Hematopoietic multipotent progenitor cell treated with erythropoietin and hydrocortisone succinate and interleukin-3 and kit ligand, for 15 days (in vitro differentiated cells): ENCODE measurements around the gene SEC23IP.

Experiments
- DNase-seq: peaks from one replicate; pipeline ENCODE4 v3.0.0-alpha.2; 2015; ENCODE audit warnings: low spot score

The SEC23IP gene

GRCh38 chr10:119940487-119940886 lies 48.0 kb downstream of the SEC23IP start:
- no peak for DNase-seq

DNA sequence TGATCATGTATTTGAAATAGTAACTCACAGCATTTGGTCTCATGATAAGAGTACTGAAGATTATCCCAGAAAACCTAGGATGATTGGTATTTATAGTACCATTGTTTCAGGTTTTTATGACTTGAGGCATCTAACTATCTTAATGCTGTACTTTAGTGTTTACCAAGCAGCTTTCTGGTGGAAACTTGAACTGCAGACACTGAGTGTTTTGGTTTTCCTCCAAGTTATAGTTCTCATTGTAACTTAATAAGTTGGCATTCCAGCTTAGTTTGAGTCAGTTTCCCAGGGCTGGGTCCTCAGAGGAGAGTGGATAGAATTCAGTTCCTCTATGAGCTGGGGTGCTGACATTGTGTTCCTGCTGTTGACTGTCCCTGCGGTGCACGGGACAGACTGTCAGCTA lies 50.4 kb downstream of the SEC23IP start:
- DNase-seq = no peak

DNA sequence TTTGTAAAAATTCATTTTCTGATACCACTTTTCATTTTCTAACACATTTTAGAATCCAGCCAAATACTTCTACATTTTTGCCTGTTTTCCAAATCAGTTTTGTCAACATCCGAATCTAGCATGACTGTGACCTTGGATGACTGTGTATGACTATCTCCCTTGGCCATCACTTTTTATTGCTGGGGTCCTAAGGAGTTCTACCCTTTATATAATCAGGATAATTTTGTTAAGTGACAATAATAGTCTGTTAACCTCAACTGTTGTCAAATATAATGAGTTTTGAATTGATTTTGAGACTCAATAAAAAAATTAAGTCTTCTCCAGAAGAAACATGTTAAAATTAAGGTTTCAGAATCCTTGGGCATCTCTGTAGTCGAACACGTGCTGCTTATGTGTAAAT lies 53.3 kb downstream of the SEC23IP start:
- DNase-seq = no peak

DNA sequence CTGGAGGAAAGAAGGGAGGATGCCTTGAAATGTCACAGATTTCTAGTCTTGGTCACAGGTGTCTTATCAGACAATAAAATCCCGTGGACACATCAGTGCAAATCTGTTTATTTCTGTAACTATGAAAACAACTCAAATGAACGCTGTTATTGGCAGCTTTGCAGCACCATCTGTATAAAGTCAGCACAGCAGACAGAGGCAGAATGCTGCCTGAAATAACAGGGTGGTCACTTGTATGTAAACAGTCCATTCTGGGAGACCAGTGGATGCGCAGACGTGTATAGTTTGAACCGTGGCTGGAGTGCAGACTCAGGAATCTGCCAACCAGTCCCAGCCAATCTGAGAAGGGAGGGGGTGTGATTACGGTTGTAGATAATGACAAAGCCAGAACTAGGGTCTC lies 54.8 kb downstream of the SEC23IP start:
- no peak for DNase-seq

DNA sequence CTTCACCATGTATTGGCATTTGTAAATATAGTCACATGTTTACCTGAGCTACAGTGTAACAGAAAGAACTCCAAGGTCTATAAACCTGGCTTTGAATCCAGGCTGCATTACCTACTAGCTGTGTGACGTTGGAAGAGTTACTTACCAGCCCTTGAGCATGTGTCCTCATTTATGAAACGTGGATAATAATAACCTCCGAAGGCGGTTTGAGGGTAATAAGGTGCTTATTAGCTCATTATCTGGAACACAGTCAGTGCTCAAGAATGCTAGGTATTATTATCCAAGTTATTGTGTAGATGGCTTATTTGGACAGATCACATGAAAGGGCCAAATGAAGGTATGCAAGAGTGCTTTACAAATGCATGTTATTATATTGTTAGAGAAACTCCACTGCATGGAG lies 64.9 kb downstream of the SEC23IP start:
- no peak for DNase-seq

- no peak for DNase-seq
These were observed 70.3 kb downstream of the SEC23IP start for GRCh38 chr10:119962837-119963236.

- DNase-seq = no peak
These were observed 74.5 kb downstream of the SEC23IP start for GRCh38 chr10:119967066-119967465.

DNA sequence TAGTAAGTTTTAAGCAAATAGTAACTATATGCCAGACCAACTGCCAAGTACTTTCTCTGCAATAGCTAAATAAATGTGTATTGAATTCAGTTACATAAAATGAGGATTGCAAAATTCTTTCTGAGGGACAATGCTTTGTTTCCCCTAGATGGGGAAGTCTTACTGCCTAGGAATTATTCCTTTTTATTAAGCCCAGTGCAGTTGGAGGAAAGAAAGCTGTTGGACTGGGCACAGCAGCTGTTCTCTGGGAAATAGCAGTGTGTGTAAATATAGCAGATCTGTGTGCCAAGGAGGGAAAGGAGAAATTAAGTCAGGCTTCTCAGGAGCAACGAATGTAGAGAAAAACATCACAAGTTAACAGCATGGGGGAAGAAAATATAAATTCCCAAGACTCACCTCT lies 77.1 kb downstream of the SEC23IP start:
- DNase-seq = no peak

DNA sequence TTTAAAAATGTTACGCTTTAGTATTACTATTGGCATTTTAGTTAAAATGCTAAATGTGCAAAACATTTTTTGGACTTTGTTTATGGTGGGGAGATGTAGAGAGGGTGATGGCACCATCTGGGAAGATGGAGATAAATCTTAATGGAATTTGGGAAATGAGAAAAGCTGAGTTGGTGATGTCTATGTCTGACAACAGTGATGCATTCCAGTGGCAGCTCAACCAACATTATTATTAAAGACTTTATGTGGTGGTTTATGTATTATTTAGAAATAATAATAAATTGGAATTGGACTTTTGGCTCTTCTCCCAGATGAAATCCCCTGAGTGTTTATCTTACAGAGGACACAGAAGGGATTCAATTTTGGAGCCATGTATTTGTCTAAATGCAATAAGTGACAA lies 77.6 kb downstream of the SEC23IP start:
- no peak for DNase-seq

DNA sequence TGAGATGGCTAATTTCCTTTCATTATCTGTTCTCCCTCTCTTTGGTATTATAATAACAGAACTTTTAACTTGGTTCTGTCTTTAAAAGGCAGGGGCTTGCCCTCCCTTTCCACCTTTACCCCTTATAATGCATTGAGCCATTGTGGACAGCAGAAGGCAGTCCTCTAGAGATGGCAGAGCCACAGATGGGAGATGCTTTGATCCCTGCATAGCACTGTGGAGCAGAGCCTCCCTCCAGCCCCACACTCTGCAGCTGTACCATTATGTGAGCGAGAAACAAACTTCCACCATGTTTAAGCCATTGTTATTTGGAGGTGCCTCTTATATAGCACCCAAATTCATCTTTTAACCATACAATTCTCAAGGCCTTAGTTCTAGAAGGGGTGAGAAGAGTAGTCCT lies 78.4 kb downstream of the SEC23IP start:
- no peak for DNase-seq

DNA sequence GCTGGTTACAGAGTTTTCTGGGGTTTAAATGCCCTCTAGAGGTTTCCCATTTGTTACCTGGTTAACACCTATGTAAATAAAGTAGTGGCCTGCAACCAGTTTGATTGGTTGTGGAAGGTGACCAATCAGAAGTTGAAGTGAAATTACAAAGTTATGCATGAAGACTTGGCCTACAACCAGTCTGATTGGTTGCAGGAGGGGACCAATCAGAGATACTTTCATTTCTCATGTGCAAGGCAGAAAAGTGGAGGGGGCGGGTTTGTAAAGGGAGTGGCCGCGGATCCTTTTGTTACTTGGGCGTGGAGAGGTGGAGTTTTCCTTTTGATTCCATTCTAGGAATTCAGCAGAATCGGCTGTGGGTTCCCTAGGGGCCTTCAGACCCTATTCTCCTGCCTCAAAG lies 80.8 kb downstream of the SEC23IP start:
- DNase-seq = no peak

DNA sequence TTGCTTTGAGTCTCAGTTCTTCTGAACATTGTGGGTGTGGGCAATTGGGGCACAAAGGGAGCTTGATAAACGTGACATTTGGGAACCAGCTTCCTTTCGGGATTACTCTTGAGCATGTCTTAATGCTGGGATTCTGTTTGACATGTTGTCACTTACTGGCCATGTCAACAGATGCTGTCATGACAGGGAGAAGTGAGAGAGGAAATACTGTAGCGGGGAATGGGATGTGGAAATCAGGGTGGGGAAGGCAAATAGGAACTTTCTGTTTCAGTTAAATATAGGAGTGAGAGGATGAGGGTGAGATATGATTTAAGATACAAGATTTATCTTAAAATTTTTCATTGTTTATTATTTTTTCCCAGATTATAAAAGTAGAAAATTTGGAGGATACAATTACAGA lies 83.9 kb downstream of the SEC23IP start:
- no peak for DNase-seq

- DNase-seq = no peak
These were observed 88.6 kb downstream of the SEC23IP start for GRCh38 chr10:119980956-119981750.

GRCh38 chr10:119981826-119982225 lies 89.3 kb downstream of the SEC23IP start:
- DNase-seq = no peak

- no peak for DNase-seq
These were observed 95.8 kb downstream of the SEC23IP start for GRCh38 chr10:119988333-119988732.

- no peak for DNase-seq
These were observed 97.4 kb downstream of the SEC23IP start for GRCh38 chr10:119989966-119990365.

- no peak for DNase-seq
These were observed 98.5 kb downstream of the SEC23IP start for GRCh38 chr10:119991066-119991465.

GRCh38 chr10:119991816-119992215 lies 99.3 kb downstream of the SEC23IP start:
- DNase-seq = no peak
